ENCODE data around the gene LAMP5.

Gene LAMP5

DNA sequence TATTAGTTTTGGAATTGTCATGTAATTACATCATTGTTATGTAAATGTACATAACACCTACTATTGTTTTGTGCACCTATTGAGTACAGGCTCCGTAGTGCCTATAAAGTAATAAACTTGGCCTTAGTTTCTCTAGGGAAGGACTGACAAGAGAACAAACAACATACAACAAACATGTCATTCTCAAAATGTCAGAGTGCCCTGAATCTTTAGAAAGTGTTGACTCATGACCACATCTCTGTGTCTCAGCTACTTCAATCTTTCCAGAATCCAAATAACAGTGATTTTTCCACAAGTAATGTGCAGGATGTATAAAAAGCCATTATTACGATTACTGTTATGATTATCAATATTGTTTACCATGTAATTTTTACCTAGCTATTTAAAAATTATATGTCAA, 17.2 kb downstream of the LAMP5 start:
- Histone ChIP-seq H2AFZ (ENCODE audit: low read length) (no peak overlapping the region), H4K91ac (ENCODE audit: low read depth, low read length, poor library complexity) (no peak overlapping the region), H3K18ac (ENCODE audit: low read length) (no peak overlapping the region), H3K27ac (replicated peaks; ENCODE audit: low read length) (no peak overlapping the region), H3K36me3 (replicated peaks in 1 of 2; ENCODE audit: control insufficient read depth in 2 of 2, insufficient read depth in 2 of 2, low read length in 2 of 2) (peaks cover 0 to 5% of the 10 kb centered on the region in 2 donors), H3K9ac (ENCODE audit: low read depth, low read length, poor library complexity) (no peak overlapping the region), H3K79me1 (ENCODE audit: low read depth, low read length) (no peaks in the 10 kb centered on the region), H3K4me2 (ENCODE audit: insufficient read depth, low read length, poor library complexity, severe bottlenecking) (no peak overlapping the region), H3K4ac (ENCODE audit: low read length) (no peak overlapping the region), H3K9me3 (replicated peaks in 1 of 2; ENCODE audit: control insufficient read depth in 2 of 2, insufficient read depth in 1 of 2, low read depth in 1 of 2, low read length in 2 of 2) (no peaks in the 10 kb centered on the region), H2BK5ac (ENCODE audit: low read length) (no peak overlapping the region), H2BK120ac (ENCODE audit: low read depth, low read length) (no peak overlapping the region), H4K8ac (ENCODE audit: low read depth, low read length) (no peak overlapping the region), H3K4me1 (ENCODE audit: control insufficient read depth in 2 of 2, insufficient read depth in 1 of 2, low read depth in 1 of 2, low read length in 2 of 2) (no peaks in the 10 kb centered on the region), H2BK15ac (ENCODE audit: low read length) (no peak overlapping the region), H2AK5ac (ENCODE audit: low read depth, low read length) (no peak overlapping the region), H2BK12ac (ENCODE audit: low read length) (no peak overlapping the region), H3K14ac (ENCODE audit: low read length) (no peak overlapping the region), H3K27me3 (ENCODE audit: control insufficient read depth in 3 of 3, insufficient read depth in 3 of 3, low read depth in 1 of 3, low read length in 3 of 3) (peaks cover 0 to 23% (median 0%) of the 10 kb centered on the region in 3 experiments), H3K4me3 (ENCODE audit: low read length in 2 of 2) (no peak overlapping the region), H3K23ac (ENCODE audit: low read depth, low read length, poor library complexity) (no peak overlapping the region)
- DNase-seq (ENCODE audit: low spot score) = no peak
- no CpG with 5 or more reads among the region's 2 CpGs for WGBS, 2 donors (ENCODE audit: extremely low coverage in 2 of 2, insufficient read length in 2 of 2, insufficient replicate concordance in 1 of 2)

DNA sequence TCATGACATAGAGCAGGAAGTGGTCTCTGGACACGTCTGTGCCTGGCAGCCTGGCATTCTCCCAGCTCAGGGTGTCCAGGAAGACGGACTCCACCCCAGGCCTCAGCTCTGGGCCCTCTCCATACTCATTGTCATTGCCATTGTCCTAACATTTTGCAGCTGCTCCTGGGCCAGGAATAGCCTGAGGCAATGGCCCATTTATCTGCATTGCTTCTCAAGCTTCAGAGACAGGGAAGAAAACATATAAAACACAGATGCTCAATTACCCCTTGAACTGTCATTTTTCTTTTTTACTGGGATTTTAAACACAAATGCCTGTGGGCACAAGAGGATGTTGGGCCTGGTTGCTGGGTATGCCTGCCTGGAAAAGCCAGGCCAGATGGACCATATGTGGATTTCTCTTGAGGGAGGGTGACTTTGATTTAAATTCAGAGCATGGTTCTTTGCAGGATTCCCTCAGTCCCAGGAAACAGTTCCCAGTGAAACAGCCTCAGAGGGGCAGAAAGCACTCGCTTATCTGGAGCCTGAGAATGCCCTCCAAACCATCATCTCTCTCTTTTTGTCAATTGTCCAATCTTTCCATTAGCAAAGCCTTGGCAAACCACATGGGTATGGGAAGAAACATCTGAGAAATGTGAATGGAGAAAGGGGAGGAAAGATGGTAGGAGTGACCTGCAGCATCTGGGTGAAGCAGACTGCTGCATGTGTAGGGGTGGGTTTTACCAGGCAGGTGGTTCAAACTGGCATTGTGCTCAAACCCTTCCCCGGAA, 17.9 kb downstream of the LAMP5 start:
- Histone ChIP-seq H3K18ac (ENCODE audit: low read length) (no peak overlapping the region), H3K4ac (ENCODE audit: low read length) (no peak overlapping the region), H2BK15ac (ENCODE audit: low read length) (no peak overlapping the region), H3K4me3 (ENCODE audit: low read length in 2 of 2) (no peak overlapping the region), H3K36me3 (replicated peaks in 1 of 2; ENCODE audit: control insufficient read depth in 2 of 2, insufficient read depth in 2 of 2, low read length in 2 of 2) (peaks cover 0 to 5% of the 10 kb centered on the region in 2 donors), H2BK120ac (ENCODE audit: low read depth, low read length) (no peak overlapping the region), H4K8ac (ENCODE audit: low read depth, low read length) (no peak overlapping the region), H3K4me2 (ENCODE audit: insufficient read depth, low read length, poor library complexity, severe bottlenecking) (no peak overlapping the region), H2BK5ac (ENCODE audit: low read length) (no peak overlapping the region), H3K23ac (ENCODE audit: low read depth, low read length, poor library complexity) (no peak overlapping the region), H3K79me1 (ENCODE audit: low read depth, low read length) (no peaks in the 10 kb centered on the region), H4K91ac (ENCODE audit: low read depth, low read length, poor library complexity) (no peak overlapping the region), H3K9ac (ENCODE audit: low read depth, low read length, poor library complexity) (no peak overlapping the region), H3K27me3 (ENCODE audit: control insufficient read depth in 3 of 3, insufficient read depth in 3 of 3, low read depth in 1 of 3, low read length in 3 of 3) (peaks cover 0 to 23% (median 0%) of the 10 kb centered on the region in 3 experiments), H3K4me1 (ENCODE audit: control insufficient read depth in 2 of 2, insufficient read depth in 1 of 2, low read depth in 1 of 2, low read length in 2 of 2) (no peaks in the 10 kb centered on the region), H3K27ac (replicated peaks; ENCODE audit: low read length) (no peak overlapping the region), H2AK5ac (ENCODE audit: low read depth, low read length) (no peak overlapping the region), H2AFZ (ENCODE audit: low read length) (no peak overlapping the region), H2BK12ac (ENCODE audit: low read length) (no peak overlapping the region), H3K9me3 (replicated peaks in 1 of 2; ENCODE audit: control insufficient read depth in 2 of 2, insufficient read depth in 1 of 2, low read depth in 1 of 2, low read length in 2 of 2) (no peaks in the 10 kb centered on the region), H3K14ac (ENCODE audit: low read length) (no peak overlapping the region)
- WGBS, 2 donors (ENCODE audit: extremely low coverage in 2 of 2, insufficient read length in 2 of 2, insufficient replicate concordance in 1 of 2) = no CpG with 5 or more reads among the region's 4 CpGs
- DNase-seq (ENCODE audit: low spot score) = no peak

DNA sequence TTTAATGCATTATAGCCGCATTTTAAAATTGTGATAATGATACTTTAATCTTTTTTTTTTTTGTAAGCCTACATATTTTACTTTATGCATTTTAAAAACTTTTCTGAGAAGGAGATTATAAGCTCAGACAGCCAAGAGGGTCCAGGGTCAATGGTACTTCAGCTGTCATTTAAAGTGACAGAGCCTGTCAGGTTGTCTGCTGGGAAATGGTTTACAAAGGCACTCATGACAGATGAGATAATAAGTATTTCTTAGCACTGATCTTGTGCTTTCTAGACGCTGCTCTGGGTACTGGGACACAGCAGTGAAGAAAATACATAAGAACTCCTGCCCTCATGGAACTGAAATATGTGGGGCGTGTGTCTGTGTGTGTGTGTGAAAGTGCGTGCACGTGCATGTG, 19.6 kb downstream of the LAMP5 start:
- Histone ChIP-seq H3K23ac (ENCODE audit: low read depth, low read length, poor library complexity) (no peak overlapping the region), H2BK5ac (ENCODE audit: low read length) (no peak overlapping the region)
- WGBS, 2 donors (ENCODE audit: extremely low coverage in 2 of 2, insufficient read length in 2 of 2, insufficient replicate concordance in 1 of 2) = no CpG with 5 or more reads among the region's 5 CpGs

DNA sequence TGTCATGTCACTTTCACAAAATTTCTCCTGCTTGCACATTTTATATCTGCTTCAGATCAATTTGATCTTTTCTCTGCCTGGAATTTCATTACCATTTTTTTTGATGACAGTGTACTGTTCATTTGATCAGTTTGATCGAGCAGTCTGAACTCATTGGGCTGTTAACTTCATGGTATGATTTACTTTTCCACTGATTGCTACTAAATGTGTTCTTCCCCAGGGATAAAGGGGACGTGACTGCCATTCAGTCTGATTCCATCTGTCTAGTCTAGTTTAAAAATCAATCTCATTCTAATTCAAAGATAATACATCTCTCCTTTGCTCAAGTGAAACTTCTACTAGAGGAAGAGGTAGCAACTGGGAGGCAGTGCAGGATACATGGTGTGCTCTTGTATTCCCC, 21.1 kb downstream of the LAMP5 start:
- no peak overlapping the region for H3K4me3 ChIP-seq (ENCODE audit: low read length in 2 of 2)
- no peak overlapping the region for H2AFZ ChIP-seq (ENCODE audit: low read length)
- H3K27ac ChIP-seq (replicated peaks; ENCODE audit: low read length) = no peak overlapping the region
- H3K4ac ChIP-seq (ENCODE audit: low read length) = no peak overlapping the region
- no peak overlapping the region for H2BK5ac ChIP-seq (ENCODE audit: low read length)
- no peak overlapping the region for H2AK5ac ChIP-seq (ENCODE audit: low read depth, low read length)
- no peak overlapping the region for H3K23ac ChIP-seq (ENCODE audit: low read depth, low read length, poor library complexity)
- peaks cover 0 to 16% (median 0%) of the 10 kb centered on the region in 3 experiments for H3K27me3 ChIP-seq (ENCODE audit: control insufficient read depth in 3 of 3, insufficient read depth in 3 of 3, low read depth in 1 of 3, low read length in 3 of 3)
- H3K9ac ChIP-seq (ENCODE audit: low read depth, low read length, poor library complexity) = no peak overlapping the region
- no peaks in the 10 kb centered on the region for H3K36me3 ChIP-seq (replicated peaks in 1 of 2; ENCODE audit: control insufficient read depth in 2 of 2, insufficient read depth in 2 of 2, low read length in 2 of 2)
- no peak overlapping the region for H3K18ac ChIP-seq (ENCODE audit: low read length)
- H2BK120ac ChIP-seq (ENCODE audit: low read depth, low read length) = no peak overlapping the region
- no peak for DNase-seq (ENCODE audit: low spot score)
- no peak overlapping the region for H3K4me2 ChIP-seq (ENCODE audit: insufficient read depth, low read length, poor library complexity, severe bottlenecking)
- no peak overlapping the region for H4K91ac ChIP-seq (ENCODE audit: low read depth, low read length, poor library complexity)
- H3K79me1 ChIP-seq (ENCODE audit: low read depth, low read length) = no peaks in the 10 kb centered on the region
- H2BK15ac ChIP-seq (ENCODE audit: low read length) = no peak overlapping the region
- no peak overlapping the region for H3K14ac ChIP-seq (ENCODE audit: low read length)
- no CpG with 5 or more reads among the region's 2 CpGs for WGBS, 2 donors (ENCODE audit: extremely low coverage in 2 of 2, insufficient read length in 2 of 2, insufficient replicate concordance in 1 of 2)
- H2BK12ac ChIP-seq (ENCODE audit: low read length) = no peak overlapping the region
- H4K8ac ChIP-seq (ENCODE audit: low read depth, low read length) = no peak overlapping the region
- H3K4me1 ChIP-seq (ENCODE audit: control insufficient read depth in 2 of 2, insufficient read depth in 1 of 2, low read depth in 1 of 2, low read length in 2 of 2) = peaks cover 0 to 3% of the 10 kb centered on the region in 2 donors
- H3K9me3 ChIP-seq (replicated peaks in 1 of 2; ENCODE audit: control insufficient read depth in 2 of 2, insufficient read depth in 1 of 2, low read depth in 1 of 2, low read length in 2 of 2) = no peaks in the 10 kb centered on the region

More for the DNA sequence above, 19.6 kb downstream of the LAMP5 start:
- no peak for DNase-seq (ENCODE audit: low spot score)
- H3K4ac ChIP-seq (ENCODE audit: low read length) = no peak overlapping the region
- no peak overlapping the region for H3K4me2 ChIP-seq (ENCODE audit: insufficient read depth, low read length, poor library complexity, severe bottlenecking)
- H2BK12ac ChIP-seq (ENCODE audit: low read length) = no peak overlapping the region
- H4K8ac ChIP-seq (ENCODE audit: low read depth, low read length) = no peak overlapping the region
- H2BK120ac ChIP-seq (ENCODE audit: low read depth, low read length) = no peak overlapping the region
- no peaks in the 10 kb centered on the region for H3K79me1 ChIP-seq (ENCODE audit: low read depth, low read length)
- H3K18ac ChIP-seq (ENCODE audit: low read length) = no peak overlapping the region
- no peak overlapping the region for H4K91ac ChIP-seq (ENCODE audit: low read depth, low read length, poor library complexity)
- H3K9me3 ChIP-seq (replicated peaks in 1 of 2; ENCODE audit: control insufficient read depth in 2 of 2, insufficient read depth in 1 of 2, low read depth in 1 of 2, low read length in 2 of 2) = no peaks in the 10 kb centered on the region
- no peak overlapping the region for H3K14ac ChIP-seq (ENCODE audit: low read length)
- H3K27ac ChIP-seq (replicated peaks; ENCODE audit: low read length) = no peak overlapping the region
- no peak overlapping the region for H2AK5ac ChIP-seq (ENCODE audit: low read depth, low read length)
- H3K9ac ChIP-seq (ENCODE audit: low read depth, low read length, poor library complexity) = no peak overlapping the region
- H2AFZ ChIP-seq (ENCODE audit: low read length) = no peak overlapping the region
- H3K4me3 ChIP-seq (ENCODE audit: low read length in 2 of 2) = no peak overlapping the region
- H3K4me1 ChIP-seq (ENCODE audit: control insufficient read depth in 2 of 2, insufficient read depth in 1 of 2, low read depth in 1 of 2, low read length in 2 of 2) = peaks cover 0 to 3% of the 10 kb centered on the region in 2 donors
- H3K27me3 ChIP-seq (ENCODE audit: control insufficient read depth in 3 of 3, insufficient read depth in 3 of 3, low read depth in 1 of 3, low read length in 3 of 3) = peaks cover 0 to 23% (median 0%) of the 10 kb centered on the region in 3 experiments
- H2BK15ac ChIP-seq (ENCODE audit: low read length) = no peak overlapping the region
- peaks cover 0 to 5% of the 10 kb centered on the region in 2 donors for H3K36me3 ChIP-seq (replicated peaks in 1 of 2; ENCODE audit: control insufficient read depth in 2 of 2, insufficient read depth in 2 of 2, low read length in 2 of 2)

Measured in neuronal stem cell (in vitro differentiated cells).